AG04450 (cell line): ENCODE data around the gene PALM. TPM values are rescaled to one million over a fixed set of nuclear protein-coding genes. Genes with fewer than 3 reads are reported as not detected.

Experiments
- CTCF ChIA-PET: fragments of 300-600, 350-600 bp; formaldehyde crosslinking; extraction: SDS; loops from one replicate; lab custom pipeline; 2022; ENCODE audit warnings: antibody characterized with exemption, inconsistent platforms; lab: Charles Lee
- POLR2A ChIA-PET: fragments of 350-600 bp; formaldehyde crosslinking; extraction: SDS; loops from one replicate; lab custom pipeline; 2021; ENCODE audit warnings: antibody characterized with exemption, inconsistent platforms; lab: Yijun Ruan, JAX
- DNase-seq: peaks from one replicate; pipeline ENCODE4 v3.0.0-alpha.2; 2011; ENCODE audit warnings: low read depth, low spot score
- H3K27ac ChIP-seq: one replicate; pipeline ENCODE4 v1.5.1; 2012; ENCODE audit warnings: low read depth, low read length, control low read depth
- H3K27me3 ChIP-seq: one replicate; pipeline ENCODE4 v1.6.0; 2012; ENCODE audit warnings: low read length; ENCODE audit not compliant: control insufficient read depth, insufficient read depth
- H3K4me3 ChIP-seq: 2 replicates; pipeline ENCODE4 v1.5.1; 2011; ENCODE audit warnings: mild to moderate bottlenecking, low read depth, low read length, control low read depth
- H3K9me3 ChIP-seq: 2 replicates; pipeline ENCODE4 v1.5.1; 2012; ENCODE audit warnings: low read length; ENCODE audit not compliant: control insufficient read depth, insufficient read depth
- CTCF ChIP-seq: IDR thresholded peaks from 2 replicates; pipeline ENCODE4 v1.5.1; 2011; ENCODE audit warnings: low read depth, low read length, control low read depth, inconsistent platforms
- polyA plus RNA-seq: library from polyadenylated mRNA; depleted of rRNA; stranded (reverse); fragments of >200 nt; gene quantifications from 2 replicates; pipeline ENCODE4 v1.2.3, GENCODE V29; 2011

Gene PALM
- polyA plus RNA-seq, 1 experiment: 1.8 TPM

- POLR2A ChIA-PET: no interaction called here
- CTCF ChIA-PET: no interaction called here
- no peaks in the 10 kb centered on the region for H3K27me3 ChIP-seq
Observed at GRCh38 chr19:780935-781334, 72.2 kb downstream of the PALM start.

DNA sequence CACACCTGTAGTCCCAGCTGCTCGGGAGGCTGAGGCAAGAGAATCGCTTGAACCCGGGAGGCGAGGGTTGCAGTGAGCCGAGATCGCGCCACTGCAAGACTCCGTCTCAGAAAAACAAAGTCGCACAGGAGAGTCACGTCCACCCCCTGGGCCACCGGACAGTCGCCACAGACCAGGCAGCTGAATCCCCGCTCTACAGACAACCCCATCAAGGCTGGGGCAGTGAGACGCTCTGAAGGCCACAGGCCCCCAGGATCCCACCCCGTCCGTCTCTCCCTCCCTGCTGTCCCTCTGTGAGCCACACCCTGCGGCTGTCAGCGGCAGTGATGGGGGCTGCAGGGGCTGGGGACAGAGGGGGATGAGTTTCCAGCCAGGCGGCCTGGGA, 73.1 kb downstream of the PALM start:
- CTCF ChIA-PET: no interaction called here
- no peak overlapping the region for H3K27ac ChIP-seq
- H3K27me3 ChIP-seq: no peaks in the 10 kb centered on the region
- H3K4me3 ChIP-seq: no peak overlapping the region
- TF ChIP-seq CTCF: no peak
- no peak for DNase-seq
- POLR2A ChIA-PET: no interaction called here
- peaks cover 4% of the 10 kb centered on the region; the same call in 1 of the 2 replicates for H3K9me3 ChIP-seq

More at GRCh38 chr19:780935-781334, 72.2 kb downstream of the PALM start:
- Histone ChIP-seq H3K9me3 (peaks cover 4% of the 10 kb centered on the region; the same call in 1 of the 2 replicates), H3K27ac (no peak overlapping the region), H3K4me3 (no peak overlapping the region)
- TF ChIP-seq CTCF: no peak
- no peak for DNase-seq

DNA sequence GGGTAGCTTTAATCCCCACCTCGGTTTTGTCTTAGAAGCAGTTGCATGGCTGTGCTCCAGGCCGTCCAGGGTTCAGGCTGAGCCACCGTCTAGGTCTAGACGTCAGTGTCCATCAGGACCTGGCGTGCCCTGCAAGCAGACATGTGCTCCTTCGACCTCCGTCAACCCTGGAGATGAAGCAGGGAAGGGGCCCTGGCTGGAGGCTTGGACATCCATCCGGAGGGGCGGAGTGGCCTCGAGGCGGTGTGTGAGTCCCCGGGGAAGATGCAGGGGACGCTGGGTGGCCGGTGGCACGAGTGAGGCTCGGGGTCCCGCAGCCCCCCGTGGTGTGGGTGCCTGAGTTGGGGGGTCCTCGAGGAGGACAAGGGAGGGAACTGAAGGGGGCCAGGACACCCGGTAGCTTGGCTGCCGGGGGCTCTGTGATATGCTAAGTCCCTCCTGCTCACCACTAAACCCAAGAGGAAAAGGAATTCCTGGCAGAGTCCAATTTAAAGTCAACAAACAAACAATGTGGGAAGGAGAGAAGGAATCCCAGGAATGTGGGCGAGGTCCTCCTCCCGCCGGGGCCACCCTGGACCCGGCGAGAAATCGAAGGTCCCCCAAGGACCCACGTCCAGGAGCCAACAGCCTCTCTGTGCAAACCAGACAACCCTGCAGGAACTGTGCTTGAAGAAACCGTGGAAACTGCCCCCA, 73.6 kb downstream of the PALM start:
- no peak for DNase-seq
- POLR2A ChIA-PET: no interaction called here
- H3K9me3 ChIP-seq: peaks cover 4% of the 10 kb centered on the region; the same call in 1 of the 2 replicates
- no peak for TF ChIP-seq CTCF
- no peaks in the 10 kb centered on the region for H3K27me3 ChIP-seq
- H3K4me3 ChIP-seq: no peak overlapping the region; the same call in 1 of the 2 replicates
- no peak overlapping the region for H3K27ac ChIP-seq
- CTCF ChIA-PET: no interaction called here

GRCh38 chr19:782878-783668, 74.3 kb downstream of the PALM start:
- ChIA-PET POLR2A (no interaction called here), CTCF (interaction anchor here (0.7 kb wide), 1 partner anchor 267 kb away, joined by 4 read pairs; no protein-coding TSS in a partner anchor)
- Histone ChIP-seq H3K9me3 (peaks cover 4% of the 10 kb centered on the region; the same call in 1 of the 2 replicates), H3K27ac (no peak overlapping the region), H3K27me3 (no peaks in the 10 kb centered on the region), H3K4me3 (no peak overlapping the region; the same call in 1 of the 2 replicates)
- no peak for DNase-seq
- TF ChIP-seq CTCF: no peak

DNA sequence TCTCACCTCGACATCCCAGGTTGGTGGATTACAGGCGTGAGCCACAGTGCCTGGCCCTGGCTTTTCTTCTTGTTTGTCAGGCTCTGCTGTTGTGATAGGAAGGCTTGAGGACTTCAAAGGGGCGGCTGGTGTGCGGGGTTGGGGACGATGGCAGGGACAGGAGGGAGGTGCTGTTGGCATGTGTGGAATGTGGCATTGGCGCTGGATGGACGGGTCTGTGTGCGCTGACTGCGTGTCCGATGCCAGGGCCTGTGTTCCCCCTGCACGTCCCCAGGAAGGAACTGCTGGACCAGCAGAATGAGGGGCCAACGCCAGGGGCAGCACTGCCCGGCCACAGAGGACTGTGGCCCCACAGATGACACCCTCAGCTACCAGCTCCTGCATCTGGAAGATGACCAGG, 75.8 kb downstream of the PALM start:
- ChIA-PET POLR2A (interaction anchor here (0.7 kb wide), 1 partner anchor 12 kb away, joined by 3 read pairs; the partner anchor contains the start of gene PTBP1), CTCF (no interaction called here)
- no peak for DNase-seq
- Histone ChIP-seq H3K9me3 (peaks cover 1% of the 10 kb centered on the region; the same call in 1 of the 2 replicates), H3K4me3 (no peak overlapping the region), H3K27me3 (no peaks in the 10 kb centered on the region), H3K27ac (no peak overlapping the region)
- no peak for TF ChIP-seq CTCF
